ENCODE measurements around the gene SPPL3. TPM values are rescaled to one million over a fixed set of nuclear protein-coding genes. Genes with fewer than 3 reads are reported as not detected.

Gene SPPL3
- total RNA-seq, 1 experiment from 2014 or later, result 32.5 TPM

- no peak for DNase-seq (ENCODE audit: low spot score)
- no peaks in the 10 kb centered on the region for H3K27me3 Mint-ChIP-seq (ENCODE audit: low read depth)
- CTCF ChIA-PET, result no interaction called here
- no peak for ATAC-seq
- H3K9me3 Mint-ChIP-seq, result no peaks in the 10 kb centered on the region
- H3K36me3 Mint-ChIP-seq, result peaks cover 23% of the 10 kb centered on the region
- H3K4me1 Mint-ChIP-seq, result peaks cover 18% of the 10 kb centered on the region
- H3K4me3 Mint-ChIP-seq, result no peak overlapping the region
- no peak for TF ChIP-seq ZNF425 (CRISPR knock-in tag; conservative IDR thresholded peaks at IDR 0.05)
- no peak for TF ChIP-seq EMX1 (CRISPR knock-in tag; IDR thresholded peaks at IDR 0.05)
- TF ChIP-seq JUN (CRISPR knock-in tag; IDR thresholded peaks at IDR 0.05), result no peak
- no peak for TF ChIP-seq SP1 (CRISPR knock-in tag; conservative IDR thresholded peaks at IDR 0.05)
- TF ChIP-seq ATF1 (CRISPR knock-in tag; IDR thresholded peaks at IDR 0.05), result no peak
- no peak for TF ChIP-seq RELA (CRISPR knock-in tag; IDR thresholded peaks at IDR 0.05; ENCODE audit: borderline replicate concordance)
- POLR2A ChIA-PET, result no interaction called here
- H3K27ac Mint-ChIP-seq, result peak overlapping the region; percentile 86; the same call in 1 of the 2 replicates
These were observed 142.1 kb downstream of the SPPL3 start for GRCh38 chr12:120762086-120762485.

DNA sequence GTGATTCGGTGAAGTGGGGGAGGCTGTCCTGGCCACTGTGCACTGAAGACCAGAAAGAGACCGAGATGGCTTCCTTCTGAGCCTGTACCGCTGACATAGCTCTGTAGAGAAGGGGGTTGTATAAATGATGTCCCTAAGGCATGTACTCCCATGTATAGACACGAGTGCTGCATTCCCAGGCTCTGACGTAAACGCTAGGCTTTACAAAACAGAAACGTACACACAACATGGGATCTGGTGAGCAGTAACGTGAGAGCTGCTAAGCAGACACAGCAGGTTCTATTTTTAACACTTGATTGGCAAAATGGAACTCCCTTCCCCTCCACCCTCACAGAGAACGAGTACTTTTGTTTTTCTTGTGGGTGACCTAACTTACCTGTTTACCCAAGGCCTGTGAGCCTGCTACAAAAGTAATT lies 142.6 kb downstream of the SPPL3 start:
- ATAC-seq (no peak), DNase-seq (ENCODE audit: low spot score) (no peak)
- H3K36me3 Mint-ChIP-seq, result peaks cover 17% of the 10 kb centered on the region
- POLR2A ChIA-PET, result no interaction called here
- TF ChIP-seq MXD4 (CRISPR knock-in tag; IDR thresholded peaks at IDR 0.05; ENCODE audit: borderline replicate concordance) (no peak), TCF7 (CRISPR knock-in tag; IDR thresholded peaks at IDR 0.05; ENCODE audit: low read depth) (no peak)
- no peak overlapping the region for H3K4me3 Mint-ChIP-seq
- CTCF ChIA-PET, result no interaction called here
- H3K9me3 Mint-ChIP-seq, result no peaks in the 10 kb centered on the region
- H3K27me3 Mint-ChIP-seq (ENCODE audit: low read depth), result no peaks in the 10 kb centered on the region
- H3K27ac Mint-ChIP-seq, result 0 out of 2 replicates have a peak overlapping the region, but pooled peaks have one; percentile 86
- H3K4me1 Mint-ChIP-seq, result peaks cover 18% of the 10 kb centered on the region

DNA sequence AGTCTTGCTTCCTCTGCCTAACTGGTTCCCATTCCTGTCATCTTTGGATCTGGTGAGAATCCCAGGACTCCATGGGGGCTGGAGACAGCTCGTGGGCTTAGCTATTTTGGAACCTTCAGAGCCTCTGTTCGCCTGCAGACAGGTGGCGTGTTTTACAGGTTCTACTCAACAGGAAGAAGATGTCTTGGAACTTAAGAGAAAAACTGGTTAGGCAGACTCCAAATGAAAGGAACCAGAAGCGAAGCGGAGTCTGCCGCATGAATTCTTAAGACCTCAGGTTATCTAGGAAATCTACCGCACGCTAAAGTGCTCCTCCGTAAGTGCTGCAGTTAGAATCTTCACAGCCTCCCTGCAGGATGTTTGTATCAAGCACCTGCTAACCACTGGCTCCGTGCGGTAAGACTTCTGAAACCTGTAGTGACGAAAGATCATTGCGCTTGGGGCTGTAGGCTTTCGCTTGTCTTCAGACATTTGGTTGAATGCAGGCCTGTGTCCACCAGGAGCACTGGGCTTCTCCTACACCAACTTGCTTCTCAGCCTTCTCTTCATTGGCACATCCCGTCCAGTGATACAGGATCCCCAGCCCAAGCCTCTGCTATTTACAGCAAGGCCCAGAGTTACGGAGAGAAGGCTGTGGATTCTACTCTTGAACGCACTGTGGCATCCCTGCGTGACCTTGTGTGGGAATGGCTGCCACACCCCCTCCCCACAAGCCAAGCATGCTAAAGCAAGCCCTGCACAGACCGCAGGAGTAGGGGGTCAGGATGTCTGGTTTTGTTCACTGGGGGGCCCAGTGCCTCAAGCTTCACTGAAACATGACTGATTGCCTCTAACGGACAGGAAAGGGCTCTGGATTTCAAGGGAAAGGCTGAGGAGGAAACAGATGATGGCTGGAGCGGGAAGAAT lies 143.6 kb downstream of the SPPL3 start:
- ATAC-seq, result no peak
- H3K4me3 Mint-ChIP-seq, result no peak overlapping the region
- no peak for DNase-seq (ENCODE audit: low spot score)
- CTCF ChIA-PET, result interaction anchor here (0.9 kb wide), 1 partner anchor 211 kb away, joined by 5 read pairs; no protein-coding TSS in a partner anchor
- peaks cover 18% of the 10 kb centered on the region for H3K4me1 Mint-ChIP-seq
- no peaks in the 10 kb centered on the region for H3K27me3 Mint-ChIP-seq (ENCODE audit: low read depth)
- TF ChIP-seq AFF4 (CRISPR knock-in tag; IDR thresholded peaks at IDR 0.05; ENCODE audit: borderline replicate concordance), result no peak
- TF ChIP-seq, protein P1, sequence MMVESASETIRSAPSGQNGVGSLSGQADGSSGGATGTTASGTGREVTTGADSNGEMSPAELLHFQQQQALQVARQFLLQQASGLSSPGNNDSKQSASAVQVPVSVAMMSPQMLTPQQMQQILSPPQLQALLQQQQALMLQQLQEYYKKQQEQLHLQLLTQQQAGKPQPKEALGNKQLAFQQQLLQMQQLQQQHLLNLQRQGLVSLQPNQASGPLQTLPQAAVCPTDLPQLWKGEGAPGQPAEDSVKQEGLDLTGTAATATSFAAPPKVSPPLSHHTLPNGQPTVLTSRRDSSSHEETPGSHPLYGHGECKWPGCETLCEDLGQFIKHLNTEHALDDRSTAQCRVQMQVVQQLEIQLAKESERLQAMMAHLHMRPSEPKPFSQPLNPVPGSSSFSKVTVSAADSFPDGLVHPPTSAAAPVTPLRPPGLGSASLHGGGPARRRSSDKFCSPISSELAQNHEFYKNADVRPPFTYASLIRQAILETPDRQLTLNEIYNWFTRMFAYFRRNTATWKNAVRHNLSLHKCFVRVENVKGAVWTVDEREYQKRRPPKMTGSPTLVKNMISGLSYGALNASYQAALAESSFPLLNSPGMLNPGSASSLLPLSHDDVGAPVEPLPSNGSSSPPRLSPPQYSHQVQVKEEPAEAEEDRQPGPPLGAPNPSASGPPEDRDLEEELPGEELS (CRISPR knock-in tag; IDR thresholded peaks at IDR 0.05), result no peak
- TF ChIP-seq TEAD1 (CRISPR knock-in tag; IDR thresholded peaks at IDR 0.05), result no peak
- H3K27ac Mint-ChIP-seq, result peak overlapping the region; percentile 60
- H3K9me3 Mint-ChIP-seq, result peaks cover under 1% of the 10 kb centered on the region; the same call in 1 of the 2 replicates
- POLR2A ChIA-PET, result no interaction called here
- peaks cover 10% of the 10 kb centered on the region for H3K36me3 Mint-ChIP-seq
